GM18861 (cell line): ENCODE measurements around the gene AAMDC.
"Not testable (repeated sequence)": the region's sequence is repeated elsewhere in the genome, so short reads cannot be mapped to it uniquely, and the experiment has no call there.

Source experiments
- ATAC-seq: cut with Tn5 transposase; IDR thresholded peaks from one replicate; pipeline ENCODE4 v1.9.1; 2021; ENCODE audit not compliant: unreplicated experiment

The AAMDC gene

GRCh38 chr11:77883775-77884174 lies 62.8 kb downstream of the AAMDC start:
- no peak for ATAC-seq

GRCh38 chr11:77884186-77884828 lies 63.4 kb downstream of the AAMDC start:
- ATAC-seq = no peak

GRCh38 chr11:77884829-77885190 lies 63.9 kb downstream of the AAMDC start:
- no peak for ATAC-seq

- ATAC-seq = no peak
Measured at GRCh38 chr11:77886401-77886800, 65.5 kb downstream of the AAMDC start.

GRCh38 chr11:77889045-77889444 lies 68.1 kb downstream of the AAMDC start:
- ATAC-seq = not testable (repeated sequence)

- not testable (repeated sequence) for ATAC-seq
Measured at GRCh38 chr11:77890100-77890614, 69.2 kb downstream of the AAMDC start.

- ATAC-seq = not testable (repeated sequence)
Measured at GRCh38 chr11:77890619-77891056, 69.7 kb downstream of the AAMDC start.

- not testable (repeated sequence) for ATAC-seq
Measured at GRCh38 chr11:77891256-77891655, 70.3 kb downstream of the AAMDC start.

- ATAC-seq = not testable (repeated sequence)
Measured at GRCh38 chr11:77891703-77892102, 70.8 kb downstream of the AAMDC start.

GRCh38 chr11:77894949-77895348 lies 74.0 kb downstream of the AAMDC start:
- not testable (repeated sequence) for ATAC-seq

- ATAC-seq = no peak
Measured at GRCh38 chr11:77908835-77909234, 87.9 kb downstream of the AAMDC start.

- ATAC-seq = no peak
Measured at GRCh38 chr11:77909277-77909676, 88.3 kb downstream of the AAMDC start.

GRCh38 chr11:77910828-77911227 lies 89.9 kb downstream of the AAMDC start:
- not testable (repeated sequence) for ATAC-seq

- ATAC-seq = not testable (repeated sequence)
Measured at GRCh38 chr11:77913608-77914306, 92.8 kb downstream of the AAMDC start.

GRCh38 chr11:77914307-77914791 lies 93.4 kb downstream of the AAMDC start:
- ATAC-seq = not testable (repeated sequence)

GRCh38 chr11:77917713-77918112 lies 96.8 kb downstream of the AAMDC start:
- ATAC-seq = not testable (repeated sequence)
